SK-N-SH (cell line): Measurements from ENCODE around the gene IFNL2.

Experiments used
- ELF1 ChIP-seq: IDR thresholded peaks from 2 replicates; pipeline ENCODE4 v1.4.0; 2012
- EP300 ChIP-seq, 2 experiments: IDR thresholded peaks; 2 replicates each; pipeline versions ENCODE4 v1.4.0 to v1.6.1; 2012; ENCODE audit warnings: borderline replicate concordance in 1 of 2, low read depth in 1 of 2, low read length in 1 of 2
- FOXJ3 ChIP-seq: sonication (generic); formaldehyde crosslinking; IDR thresholded peaks from 2 replicates; pipeline ENCODE4 v1.5.1; 2020; ENCODE audit warnings: mild to moderate bottlenecking, missing genetic modification reagents
- MAX ChIP-seq: IDR thresholded peaks from 2 replicates; pipeline ENCODE4 v1.4.0; 2012; ENCODE audit warnings: low read depth
- RAD21 ChIP-seq: IDR thresholded peaks from 2 replicates; pipeline ENCODE4 v1.6.1; 2012; ENCODE audit warnings: mild to moderate bottlenecking, low read length
- RXRA ChIP-seq: IDR thresholded peaks from 2 replicates; pipeline ENCODE4 v1.4.0; 2012; ENCODE audit warnings: low read depth, mild to moderate bottlenecking, borderline replicate concordance
- SIN3A ChIP-seq: IDR thresholded peaks from 2 replicates; pipeline ENCODE4 v1.6.1; 2012; ENCODE audit warnings: low read depth, mild to moderate bottlenecking, low read length, moderate library complexity, borderline replicate concordance
- SMC3 ChIP-seq: IDR thresholded peaks from 2 replicates; pipeline ENCODE4 v1.6.1; 2012; ENCODE audit warnings: low read depth, low read length, improper control_type of control experiment
- TEAD4 ChIP-seq: IDR thresholded peaks from 2 replicates; pipeline ENCODE4 v1.4.0; 2012; ENCODE audit warnings: mild to moderate bottlenecking, borderline replicate concordance; ENCODE audit not compliant: insufficient read depth
- TF ChIP-seq, protein P1 (sequence below): fragments of 200-600 bp; sonication (generic); IDR thresholded peaks from 2 replicates; pipeline ENCODE4 v1.6.1; 2017; ENCODE audit warnings: antibody characterized with exemption, mild to moderate bottlenecking, moderate library complexity
- TF ChIP-seq, protein P2 (sequence below): IDR thresholded peaks from 2 replicates; pipeline ENCODE4 v1.6.1; 2012; ENCODE audit warnings: mild to moderate bottlenecking, low read depth, low read length, moderate library complexity
- TF ChIP-seq, protein P3 (sequence below): IDR thresholded peaks from 2 replicates; pipeline ENCODE4 v1.4.0; 2012; ENCODE audit warnings: low read depth, borderline replicate concordance

- TF ChIP-seq MAX (no peak), SIN3A (no peak), TEAD4 (no peak), ELF1 (no peak), EP300 (IDR thresholded peaks at IDR 0.05; ENCODE audit: borderline replicate concordance in 1 of 2, low read depth in 1 of 2, low read length in 1 of 2) (no peak), RXRA (no peak), RAD21 (no peak), SMC3 (no peak), FOXJ3 (CRISPR knock-in tag) (no peak)
- TF ChIP-seq, protein P1, sequence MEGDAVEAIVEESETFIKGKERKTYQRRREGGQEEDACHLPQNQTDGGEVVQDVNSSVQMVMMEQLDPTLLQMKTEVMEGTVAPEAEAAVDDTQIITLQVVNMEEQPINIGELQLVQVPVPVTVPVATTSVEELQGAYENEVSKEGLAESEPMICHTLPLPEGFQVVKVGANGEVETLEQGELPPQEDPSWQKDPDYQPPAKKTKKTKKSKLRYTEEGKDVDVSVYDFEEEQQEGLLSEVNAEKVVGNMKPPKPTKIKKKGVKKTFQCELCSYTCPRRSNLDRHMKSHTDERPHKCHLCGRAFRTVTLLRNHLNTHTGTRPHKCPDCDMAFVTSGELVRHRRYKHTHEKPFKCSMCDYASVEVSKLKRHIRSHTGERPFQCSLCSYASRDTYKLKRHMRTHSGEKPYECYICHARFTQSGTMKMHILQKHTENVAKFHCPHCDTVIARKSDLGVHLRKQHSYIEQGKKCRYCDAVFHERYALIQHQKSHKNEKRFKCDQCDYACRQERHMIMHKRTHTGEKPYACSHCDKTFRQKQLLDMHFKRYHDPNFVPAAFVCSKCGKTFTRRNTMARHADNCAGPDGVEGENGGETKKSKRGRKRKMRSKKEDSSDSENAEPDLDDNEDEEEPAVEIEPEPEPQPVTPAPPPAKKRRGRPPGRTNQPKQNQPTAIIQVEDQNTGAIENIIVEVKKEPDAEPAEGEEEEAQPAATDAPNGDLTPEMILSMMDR: no peak
- TF ChIP-seq, protein P2, sequence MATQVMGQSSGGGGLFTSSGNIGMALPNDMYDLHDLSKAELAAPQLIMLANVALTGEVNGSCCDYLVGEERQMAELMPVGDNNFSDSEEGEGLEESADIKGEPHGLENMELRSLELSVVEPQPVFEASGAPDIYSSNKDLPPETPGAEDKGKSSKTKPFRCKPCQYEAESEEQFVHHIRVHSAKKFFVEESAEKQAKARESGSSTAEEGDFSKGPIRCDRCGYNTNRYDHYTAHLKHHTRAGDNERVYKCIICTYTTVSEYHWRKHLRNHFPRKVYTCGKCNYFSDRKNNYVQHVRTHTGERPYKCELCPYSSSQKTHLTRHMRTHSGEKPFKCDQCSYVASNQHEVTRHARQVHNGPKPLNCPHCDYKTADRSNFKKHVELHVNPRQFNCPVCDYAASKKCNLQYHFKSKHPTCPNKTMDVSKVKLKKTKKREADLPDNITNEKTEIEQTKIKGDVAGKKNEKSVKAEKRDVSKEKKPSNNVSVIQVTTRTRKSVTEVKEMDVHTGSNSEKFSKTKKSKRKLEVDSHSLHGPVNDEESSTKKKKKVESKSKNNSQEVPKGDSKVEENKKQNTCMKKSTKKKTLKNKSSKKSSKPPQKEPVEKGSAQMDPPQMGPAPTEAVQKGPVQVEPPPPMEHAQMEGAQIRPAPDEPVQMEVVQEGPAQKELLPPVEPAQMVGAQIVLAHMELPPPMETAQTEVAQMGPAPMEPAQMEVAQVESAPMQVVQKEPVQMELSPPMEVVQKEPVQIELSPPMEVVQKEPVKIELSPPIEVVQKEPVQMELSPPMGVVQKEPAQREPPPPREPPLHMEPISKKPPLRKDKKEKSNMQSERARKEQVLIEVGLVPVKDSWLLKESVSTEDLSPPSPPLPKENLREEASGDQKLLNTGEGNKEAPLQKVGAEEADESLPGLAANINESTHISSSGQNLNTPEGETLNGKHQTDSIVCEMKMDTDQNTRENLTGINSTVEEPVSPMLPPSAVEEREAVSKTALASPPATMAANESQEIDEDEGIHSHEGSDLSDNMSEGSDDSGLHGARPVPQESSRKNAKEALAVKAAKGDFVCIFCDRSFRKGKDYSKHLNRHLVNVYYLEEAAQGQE: no peak
- TF ChIP-seq, protein P3, sequence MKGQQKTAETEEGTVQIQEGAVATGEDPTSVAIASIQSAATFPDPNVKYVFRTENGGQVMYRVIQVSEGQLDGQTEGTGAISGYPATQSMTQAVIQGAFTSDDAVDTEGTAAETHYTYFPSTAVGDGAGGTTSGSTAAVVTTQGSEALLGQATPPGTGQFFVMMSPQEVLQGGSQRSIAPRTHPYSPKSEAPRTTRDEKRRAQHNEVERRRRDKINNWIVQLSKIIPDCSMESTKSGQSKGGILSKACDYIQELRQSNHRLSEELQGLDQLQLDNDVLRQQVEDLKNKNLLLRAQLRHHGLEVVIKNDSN: no peak
These were observed 31.6 kb downstream of the IFNL2 start for GRCh38 chr19:39299832-39300231.
